SK-N-SH treated with all-trans-retinoic acid at 6 μM for 48 hours (cell line): ENCODE data around the gene RERE.

ENCODE experiments used
- BACH2 ChIP-seq: fragments of 250-450 bp; sonication (Bioruptor Pico); IDR thresholded peaks from 2 replicates; pipeline ENCODE4 v1.9.0; 2021; ENCODE audit warnings: mild to moderate bottlenecking, borderline replicate concordance
- GLIS3 ChIP-seq: fragments of 250-450 bp; sonication (Bioruptor Pico); IDR thresholded peaks from 2 replicates; pipeline ENCODE4 v1.5.0; 2020; ENCODE audit warnings: mild to moderate bottlenecking, moderate library complexity
- RARB ChIP-seq: fragments of 250-450 bp; sonication (Bioruptor Pico); IDR thresholded peaks from 2 replicates; pipeline ENCODE4 v1.8.0; 2021; ENCODE audit warnings: mild to moderate bottlenecking, moderate library complexity
- TCF4 ChIP-seq: fragments of 250-450 bp; sonication (Bioruptor Pico); IDR thresholded peaks from 2 replicates; pipeline ENCODE4 v1.8.0; 2021; ENCODE audit warnings: mild to moderate bottlenecking, moderate library complexity, borderline replicate concordance
- ZFP3 ChIP-seq: fragments of 250-450 bp; sonication (Bioruptor Pico); IDR thresholded peaks from 2 replicates; pipeline ENCODE4 v1.5.0; 2020; ENCODE audit warnings: mild to moderate bottlenecking, moderate library complexity
- TF ChIP-seq, protein P1 (sequence below): fragments of 250-450 bp; sonication (Bioruptor Pico); IDR thresholded peaks from 2 replicates; pipeline ENCODE4 v1.5.1; 2021; ENCODE audit warnings: mild to moderate bottlenecking, moderate library complexity

DNA sequence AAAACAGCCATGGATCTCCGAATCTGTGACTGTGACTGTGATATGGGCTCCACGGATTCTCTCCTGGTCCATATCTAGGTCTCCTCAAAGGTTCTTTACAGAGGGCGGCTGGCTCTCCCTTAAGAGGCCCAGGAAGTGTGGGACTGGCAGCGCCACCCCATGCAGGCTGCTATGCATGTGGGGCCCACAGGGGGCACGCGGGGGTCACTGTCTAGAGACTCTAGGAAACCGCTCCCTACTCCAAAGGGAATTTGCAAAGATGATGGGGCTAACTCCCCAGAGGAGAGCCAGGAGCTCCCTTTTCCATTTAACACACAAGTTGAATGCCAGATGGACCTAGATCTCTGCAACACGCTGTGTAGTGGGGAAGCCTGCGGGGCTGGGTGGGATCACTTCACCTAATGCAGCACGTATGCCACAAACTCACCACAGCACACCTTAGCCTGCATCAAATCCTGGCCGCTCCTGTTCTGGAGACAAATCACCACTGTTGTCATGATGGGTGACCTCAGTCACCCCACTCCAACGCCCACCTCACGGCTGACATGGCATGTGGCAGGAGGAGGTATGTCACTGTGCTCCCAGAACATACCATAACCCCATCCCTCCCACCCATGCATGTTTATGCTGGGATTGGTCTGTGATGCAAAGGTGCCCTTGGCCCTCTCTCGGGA lies 437.8 kb downstream of the RERE start:
- no peak for TF ChIP-seq GLIS3 (CRISPR knock-in tag)
- TF ChIP-seq RARB (CRISPR knock-in tag): no peak
- no peak for TF ChIP-seq ZFP3 (CRISPR knock-in tag)
- TF ChIP-seq, protein P1, sequence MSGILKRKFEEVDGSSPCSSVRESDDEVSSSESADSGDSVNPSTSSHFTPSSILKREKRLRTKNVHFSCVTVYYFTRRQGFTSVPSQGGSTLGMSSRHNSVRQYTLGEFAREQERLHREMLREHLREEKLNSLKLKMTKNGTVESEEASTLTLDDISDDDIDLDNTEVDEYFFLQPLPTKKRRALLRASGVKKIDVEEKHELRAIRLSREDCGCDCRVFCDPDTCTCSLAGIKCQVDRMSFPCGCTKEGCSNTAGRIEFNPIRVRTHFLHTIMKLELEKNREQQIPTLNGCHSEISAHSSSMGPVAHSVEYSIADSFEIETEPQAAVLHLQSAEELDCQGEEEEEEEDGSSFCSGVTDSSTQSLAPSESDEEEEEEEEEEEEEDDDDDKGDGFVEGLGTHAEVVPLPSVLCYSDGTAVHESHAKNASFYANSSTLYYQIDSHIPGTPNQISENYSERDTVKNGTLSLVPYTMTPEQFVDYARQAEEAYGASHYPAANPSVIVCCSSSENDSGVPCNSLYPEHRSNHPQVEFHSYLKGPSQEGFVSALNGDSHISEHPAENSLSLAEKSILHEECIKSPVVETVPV (CRISPR knock-in tag): no peak
- TF ChIP-seq BACH2: no peak
- TF ChIP-seq TCF4 (CRISPR knock-in tag): no peak
